ENCODE measurements around the gene ZMYM4. TPM values are rescaled to one million over a fixed set of nuclear protein-coding genes. Genes with fewer than 3 reads are reported as not detected.

The ZMYM4 gene
- total RNA-seq, 1 donor from 2014 or later: 65.9 TPM

DNA sequence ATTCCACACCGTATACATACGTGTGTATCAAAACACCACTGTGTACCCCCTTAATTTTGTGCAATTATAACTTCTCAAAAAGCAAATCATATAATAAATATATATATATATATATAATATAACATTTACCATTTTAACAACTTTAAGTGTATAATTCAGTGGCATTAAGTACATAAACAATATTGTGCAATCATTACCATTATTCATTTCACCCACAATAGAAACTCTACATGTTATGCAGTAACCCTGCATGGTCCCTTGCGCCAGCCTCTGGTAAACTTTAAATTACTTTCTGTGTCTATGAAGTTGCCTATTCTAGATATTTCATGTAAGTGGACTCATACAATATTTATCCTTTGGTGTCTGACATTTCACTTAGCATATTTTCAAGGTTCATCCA lies 13.1 kb downstream of the ZMYM4 start:
- no peaks in the 10 kb centered on the region for H3K27me3 Mint-ChIP-seq (ENCODE audit: unreplicated experiment)
- H3K36me3 Mint-ChIP-seq (ENCODE audit: unreplicated experiment): peaks cover 35% of the 10 kb centered on the region
- H3K9me3 Mint-ChIP-seq (ENCODE audit: unreplicated experiment): peaks cover 15% of the 10 kb centered on the region
- DNase-seq (ENCODE audit: extremely low spot score, unreplicated experiment): no peak
- H3K4me3 Mint-ChIP-seq (ENCODE audit: unreplicated experiment): no peak overlapping the region
- no peak overlapping the region for H3K27ac Mint-ChIP-seq (ENCODE audit: unreplicated experiment)
- peaks cover 19% of the 10 kb centered on the region for H3K4me1 Mint-ChIP-seq (ENCODE audit: unreplicated experiment)
- TF ChIP-seq, protein P1, sequence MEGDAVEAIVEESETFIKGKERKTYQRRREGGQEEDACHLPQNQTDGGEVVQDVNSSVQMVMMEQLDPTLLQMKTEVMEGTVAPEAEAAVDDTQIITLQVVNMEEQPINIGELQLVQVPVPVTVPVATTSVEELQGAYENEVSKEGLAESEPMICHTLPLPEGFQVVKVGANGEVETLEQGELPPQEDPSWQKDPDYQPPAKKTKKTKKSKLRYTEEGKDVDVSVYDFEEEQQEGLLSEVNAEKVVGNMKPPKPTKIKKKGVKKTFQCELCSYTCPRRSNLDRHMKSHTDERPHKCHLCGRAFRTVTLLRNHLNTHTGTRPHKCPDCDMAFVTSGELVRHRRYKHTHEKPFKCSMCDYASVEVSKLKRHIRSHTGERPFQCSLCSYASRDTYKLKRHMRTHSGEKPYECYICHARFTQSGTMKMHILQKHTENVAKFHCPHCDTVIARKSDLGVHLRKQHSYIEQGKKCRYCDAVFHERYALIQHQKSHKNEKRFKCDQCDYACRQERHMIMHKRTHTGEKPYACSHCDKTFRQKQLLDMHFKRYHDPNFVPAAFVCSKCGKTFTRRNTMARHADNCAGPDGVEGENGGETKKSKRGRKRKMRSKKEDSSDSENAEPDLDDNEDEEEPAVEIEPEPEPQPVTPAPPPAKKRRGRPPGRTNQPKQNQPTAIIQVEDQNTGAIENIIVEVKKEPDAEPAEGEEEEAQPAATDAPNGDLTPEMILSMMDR (IDR thresholded peaks at IDR 0.05): no peak

DNA sequence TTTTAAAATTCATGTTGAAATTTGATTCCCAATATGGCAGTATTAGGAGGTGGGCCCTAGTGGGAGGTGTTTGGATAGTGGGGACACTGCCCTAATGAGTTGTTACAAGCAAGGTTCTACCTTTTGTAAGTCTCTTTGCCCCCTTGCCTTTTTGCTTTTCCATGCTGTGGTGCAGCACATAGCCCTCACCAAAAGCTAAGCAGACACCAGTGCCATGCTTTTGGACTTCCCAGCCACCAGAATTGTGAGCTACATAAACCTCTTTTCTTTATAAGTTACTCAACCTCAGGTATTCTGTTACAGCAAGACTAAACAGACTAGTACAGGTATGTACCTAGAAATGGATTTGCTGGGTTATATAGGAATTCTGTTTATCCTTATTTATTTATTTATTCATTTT lies 13.7 kb downstream of the ZMYM4 start:
- Mint-ChIP-seq H3K27me3 (ENCODE audit: unreplicated experiment) (no peaks in the 10 kb centered on the region), H3K4me3 (ENCODE audit: unreplicated experiment) (no peak overlapping the region), H3K9me3 (ENCODE audit: unreplicated experiment) (peaks cover 15% of the 10 kb centered on the region), H3K27ac (ENCODE audit: unreplicated experiment) (no peak overlapping the region), H3K36me3 (ENCODE audit: unreplicated experiment) (peaks cover 35% of the 10 kb centered on the region), H3K4me1 (ENCODE audit: unreplicated experiment) (peaks cover 19% of the 10 kb centered on the region)
- no peak for DNase-seq (ENCODE audit: extremely low spot score, unreplicated experiment)
- TF ChIP-seq, protein P1 (IDR thresholded peaks at IDR 0.05): no peak

DNA sequence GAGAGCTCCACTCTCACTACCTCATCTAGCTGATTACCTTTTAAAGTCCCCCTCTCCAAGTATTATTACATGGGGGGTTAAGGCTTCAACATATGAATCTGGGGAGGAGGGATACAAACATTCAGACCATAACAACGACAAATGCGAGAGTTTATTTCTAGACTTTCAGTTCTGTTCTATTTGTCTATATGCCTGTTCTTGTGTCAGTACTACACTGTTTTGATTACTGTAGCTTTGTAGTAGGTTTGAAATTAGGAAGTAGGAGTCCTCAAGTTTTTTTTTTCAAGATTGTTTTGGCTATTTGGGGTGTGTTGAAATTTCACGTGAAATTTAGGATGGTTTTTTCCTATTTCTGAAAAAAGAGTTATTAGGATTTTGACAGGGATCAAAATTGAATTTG lies 16.3 kb downstream of the ZMYM4 start:
- no peaks in the 10 kb centered on the region for H3K27me3 Mint-ChIP-seq (ENCODE audit: unreplicated experiment)
- H3K27ac Mint-ChIP-seq (ENCODE audit: unreplicated experiment): no peak overlapping the region
- H3K4me3 Mint-ChIP-seq (ENCODE audit: unreplicated experiment): no peak overlapping the region
- H3K36me3 Mint-ChIP-seq (ENCODE audit: unreplicated experiment): peaks cover 24% of the 10 kb centered on the region
- H3K4me1 Mint-ChIP-seq (ENCODE audit: unreplicated experiment): peaks cover 23% of the 10 kb centered on the region
- H3K9me3 Mint-ChIP-seq (ENCODE audit: unreplicated experiment): peaks cover 15% of the 10 kb centered on the region
- no peak for DNase-seq (ENCODE audit: extremely low spot score, unreplicated experiment)
- TF ChIP-seq, protein P1 (IDR thresholded peaks at IDR 0.05): no peak

DNA sequence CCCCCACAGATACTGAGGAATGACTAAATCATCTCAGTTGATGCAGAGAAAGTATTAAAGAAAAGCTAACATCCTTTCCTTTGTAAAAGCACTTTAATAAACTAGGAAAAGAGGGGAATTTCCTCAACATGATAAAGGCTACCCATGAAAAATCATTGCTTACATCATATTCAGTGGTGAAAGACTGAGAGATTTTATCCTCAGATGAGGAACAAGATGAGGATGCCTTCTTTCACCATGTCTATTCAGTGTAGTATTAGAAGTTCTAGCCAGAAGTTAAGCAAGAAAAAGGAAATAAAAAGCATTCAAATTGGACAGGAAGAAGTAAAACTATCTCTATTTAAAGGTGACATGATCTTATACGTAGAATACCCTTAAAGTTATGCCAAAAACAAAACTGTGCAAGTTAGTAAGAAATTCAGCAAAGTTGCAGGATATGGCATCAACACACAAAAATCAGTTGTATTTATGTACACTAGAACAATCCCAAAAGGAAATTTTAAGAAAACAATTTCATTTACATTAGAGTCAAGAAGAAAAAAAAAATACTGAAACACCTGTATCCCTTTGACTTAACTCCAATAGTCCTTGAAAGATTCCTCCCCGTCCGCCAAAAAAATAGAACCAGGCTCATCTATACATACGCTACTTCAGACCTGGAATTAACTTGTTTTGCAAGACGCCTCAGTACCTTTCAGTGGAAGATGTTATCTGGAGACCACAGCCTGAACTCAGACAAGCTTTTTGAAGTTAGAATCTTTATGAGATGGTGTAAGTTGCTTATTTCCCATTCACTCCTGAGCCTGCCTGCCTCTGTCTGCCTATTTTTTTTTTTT lies 17.5 kb downstream of the ZMYM4 start:
- H3K27ac Mint-ChIP-seq (ENCODE audit: unreplicated experiment): no peak overlapping the region

More for the DNA sequence above, 17.5 kb downstream of the ZMYM4 start:
- TF ChIP-seq, protein P1 (IDR thresholded peaks at IDR 0.05): no peak
- Mint-ChIP-seq H3K4me1 (ENCODE audit: unreplicated experiment) (peaks cover 28% of the 10 kb centered on the region), H3K36me3 (ENCODE audit: unreplicated experiment) (peaks cover 17% of the 10 kb centered on the region), H3K9me3 (ENCODE audit: unreplicated experiment) (peaks cover 15% of the 10 kb centered on the region), H3K27me3 (ENCODE audit: unreplicated experiment) (no peaks in the 10 kb centered on the region), H3K4me3 (ENCODE audit: unreplicated experiment) (no peak overlapping the region)
- DNase-seq (ENCODE audit: extremely low spot score, unreplicated experiment): no peak
